B cell (primary cell): ENCODE measurements around the gene KAZN. TPM values are rescaled to one million over a fixed set of nuclear protein-coding genes. Genes with fewer than 3 reads are reported as not detected.

ENCODE experiments used
- ATAC-seq: fragments of 200-7000 bp; cut with Tn5 transposase; one replicate; pipeline ENCODE4 v1.10.0; 2021; ENCODE audit warnings: low read depth, mild to moderate bottlenecking, moderate number of reproducible peaks, moderate library complexity
- CTCF ChIA-PET: fragments of 350-600 bp; sonication (Branson Sonifier 250); formaldehyde crosslinking; loops from one replicate; lab custom pipeline; 2021; ENCODE audit warnings: antibody characterized with exemption, inconsistent platforms; lab: Charles Lee
- POLR2A ChIA-PET: fragments of 350-600 bp; sonication (Branson Sonifier 250); formaldehyde crosslinking; loops from one replicate; lab custom pipeline; 2021; ENCODE audit warnings: antibody characterized with exemption; lab: Charles Lee
- DNase-seq: peaks from one replicate; pipeline ENCODE4 v3.0.0; 2013
- H2AFZ ChIP-seq: 2 replicates; pipeline ENCODE4 v1.6.1; 2012; ENCODE audit warnings: mild to moderate bottlenecking, low read depth, low read length; ENCODE audit not compliant: insufficient read depth, poor library complexity, severe bottlenecking
- H3K27ac ChIP-seq, 2 donors: 1 replicate in 1 of 2; 2 replicates in 1 of 2; pipeline ENCODE4 v1.5.1; 2012 to 2013; ENCODE audit warnings: low read length in 2 of 2, mild to moderate bottlenecking in 2 of 2, moderate library complexity in 1 of 2
- H3K27me3 ChIP-seq, 4 experiments: fragments of 200-600 bp in 1 of 4; sonication (generic) in 1 of 4; replicated peaks in 1 of 4; 1 replicate in 2 of 4; 2 replicates in 2 of 4; pipeline versions ENCODE4 v1.6.1 to v1.7.0; 2013 to 2016; ENCODE audit warnings: low read length in 3 of 4, mild to moderate bottlenecking in 2 of 4, mixed read lengths in 1 of 4, moderate library complexity in 1 of 4; ENCODE audit not compliant: insufficient read depth in 4 of 4, control insufficient read depth in 3 of 4; ENCODE audit errors: control extremely low read depth in 1 of 4
- H3K36me3 ChIP-seq, 2 experiments: replicated peaks in 1 of 2; 1 replicate in 1 of 2; 2 replicates in 1 of 2; pipeline versions ENCODE4 v1.6.1 to v1.7.1; 2013; ENCODE audit warnings: low read length in 1 of 2; ENCODE audit not compliant: insufficient read depth in 2 of 2, control insufficient read depth in 1 of 2; ENCODE audit errors: control extremely low read depth in 1 of 2, extremely low read depth in 1 of 2
- H3K4me1 ChIP-seq, 2 donors: fragments of 200-600 bp in 1 of 2; sonication (generic) in 1 of 2; 1 replicate in 1 of 2; 2 replicates in 1 of 2; pipeline versions ENCODE4 v1.5.1 to v1.6.1; 2013 to 2017; ENCODE audit warnings: low read length in 2 of 2; ENCODE audit not compliant: control insufficient read depth in 2 of 2, insufficient read depth in 2 of 2
- H3K4me2 ChIP-seq: replicated peaks from 2 replicates; pipeline ENCODE3; 2012; ENCODE audit warnings: mild to moderate bottlenecking, low read depth, low read length; ENCODE audit not compliant: poor library complexity, severe bottlenecking
- H3K4me3 ChIP-seq, 5 experiments: fragments of 200-600 bp in 1 of 5; sonication (generic) in 1 of 5; 1 replicate in 3 of 5; 2 replicates in 2 of 5; pipeline versions ENCODE4 v1.5.1 to v1.7.0; 2011 to 2016; ENCODE audit warnings: low read length in 4 of 5, mild to moderate bottlenecking in 4 of 5, low read depth in 2 of 5, control low read depth in 1 of 5, moderate library complexity in 1 of 5; ENCODE audit not compliant: insufficient read depth in 1 of 5; ENCODE audit errors: control extremely low read depth in 1 of 5, extremely low read depth in 1 of 5
- H3K79me2 ChIP-seq: fragments of 200-600 bp; sonication (generic); one replicate; pipeline ENCODE4 v1.6.0; 2016; ENCODE audit warnings: low read length; ENCODE audit not compliant: control insufficient read depth, insufficient read depth
- H3K9ac ChIP-seq: fragments of 200-600 bp; sonication (generic); 2 replicates; pipeline ENCODE4 v1.6.1; 2017; ENCODE audit warnings: mild to moderate bottlenecking, low read length, moderate library complexity
- H3K9me3 ChIP-seq, 3 donors: one replicate each; pipeline versions ENCODE4 v1.6.1 to v1.7.1; 2013; ENCODE audit warnings: low read length in 2 of 3; ENCODE audit not compliant: control insufficient read depth in 2 of 3, insufficient read depth in 1 of 3; ENCODE audit errors: control extremely low read depth in 1 of 3
- H4K20me1 ChIP-seq: 2 replicates; pipeline ENCODE4 v1.6.0; 2012; ENCODE audit warnings: mild to moderate bottlenecking, low read length; ENCODE audit not compliant: insufficient read depth, control insufficient read depth, poor library complexity, severe bottlenecking
- H3K27ac Mint-ChIP-seq: one replicate; pipeline ENCODE4 v1.8.0; 2021; ENCODE audit warnings: mixed read lengths
- H3K27me3 Mint-ChIP-seq: one replicate; pipeline ENCODE4 v1.8.0; 2021; ENCODE audit warnings: mixed read lengths
- H3K4me1 Mint-ChIP-seq: one replicate; pipeline ENCODE4 v1.8.0; 2021; ENCODE audit warnings: mixed read lengths
- H3K4me3 Mint-ChIP-seq: one replicate; pipeline ENCODE4 v1.8.0; 2021; ENCODE audit warnings: mixed read lengths
- H3K9me3 Mint-ChIP-seq: one replicate; pipeline ENCODE4 v1.8.0; 2022; ENCODE audit warnings: mixed read lengths; ENCODE audit not compliant: insufficient read depth
- EZH2 ChIP-seq: IDR thresholded peaks from 2 replicates; pipeline ENCODE4 v1.6.1; 2012; ENCODE audit warnings: borderline replicate concordance, low read depth, mild to moderate bottlenecking, moderate library complexity, low read length; ENCODE audit not compliant: insufficient read depth, poor library complexity, severe bottlenecking
- WGBS: methylation state at CpG from one replicate; pipeline ENCODE4 v1.1.5; 2013; ENCODE audit warnings: missing lambda C conversion rate; ENCODE audit not compliant: insufficient coverage; 5-methylcytosine and 5-hydroxymethylcytosine counted together
- intact Hi-C: fragments of 100-400 bp; cut with micrococcal nuclease; formaldehyde crosslinking; loops from one replicate; pipeline ENCODE4 v1.10.0; 2022
- polyA plus RNA-seq: library from polyadenylated mRNA; depleted of rRNA; stranded (reverse); fragments of >200 nt; gene quantifications from 2 replicates; pipeline ENCODE4 v1.2.3, GENCODE V29; 2012
- total RNA-seq, 2 donors: library from RNA; stranded (reverse); fragments of 120-200 nt in 1 of 2; gene quantifications; 1 replicate in 1 of 2; 2 replicates in 1 of 2; pipeline versions ENCODE4 v1.2.3 to v1.2.4, GENCODE V29; 2013 to 2022
- TF ChIP-seq, protein P1 (sequence below): fragments of 200-600 bp; IDR thresholded peaks from one replicate; pipeline ENCODE4 v1.8.0; 2022; ENCODE audit warnings: antibody characterized with exemption, mild to moderate bottlenecking

KAZN gene
- total and polyA plus RNA-seq, 2 donors (not counting 1 experiment from before 2014, with no cell fraction given), result 0.13 to 0.39 TPM

DNA sequence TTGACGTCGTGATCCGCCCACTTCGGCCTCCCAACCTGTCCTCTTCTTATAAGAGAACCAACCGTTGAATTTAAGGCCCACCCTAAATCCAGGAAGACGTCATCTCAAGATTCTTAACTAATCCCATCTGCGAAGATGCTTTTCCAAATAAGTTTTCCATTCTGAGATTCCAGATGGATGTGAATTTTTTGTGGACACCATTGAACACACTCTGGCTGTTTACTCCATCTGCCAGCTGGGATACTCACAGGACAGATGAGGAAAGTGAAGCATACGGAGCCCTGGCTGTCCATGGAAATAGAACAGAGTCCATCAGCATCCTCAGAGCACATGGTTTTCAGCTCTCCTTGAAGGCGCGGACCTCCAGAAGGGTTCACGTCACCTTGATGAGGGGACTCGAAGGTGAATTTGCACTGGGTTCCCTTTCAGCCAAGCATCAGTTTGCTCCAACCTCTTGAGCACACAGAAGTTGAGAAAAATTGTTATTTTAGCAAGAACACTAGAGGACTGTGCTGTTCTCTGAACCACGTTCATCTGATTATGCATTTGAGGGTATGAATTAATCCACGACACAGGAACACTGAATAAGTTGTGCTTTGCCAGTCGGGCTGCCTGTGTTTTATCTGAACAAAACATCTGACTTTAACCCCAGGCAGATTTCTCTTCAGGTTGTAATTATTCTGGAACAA lies 68.6 kb downstream of the KAZN start:
- H3K27ac Mint-ChIP-seq, result no peak overlapping the region
- no peaks in the 10 kb centered on the region for H3K36me3 ChIP-seq
- H3K4me1 ChIP-seq, result peaks cover 4 to 8% of the 10 kb centered on the region in 2 donors
- H3K27ac ChIP-seq, result no peak overlapping the region
- peaks cover 3% of the 10 kb centered on the region for H3K27me3 Mint-ChIP-seq
- 87% methylated on average over 12 of the region's 15 CpGs for WGBS
- no peak overlapping the region for H3K4me3 ChIP-seq
- no peaks in the 10 kb centered on the region for H3K9me3 Mint-ChIP-seq
- no peak for DNase-seq
- H2AFZ ChIP-seq, result no peak overlapping the region
- H3K4me3 Mint-ChIP-seq, result no peak overlapping the region
- peaks cover 2% of the 10 kb centered on the region for H3K4me1 Mint-ChIP-seq
- intact Hi-C loops, result no loop called here
- TF ChIP-seq, protein P1, sequence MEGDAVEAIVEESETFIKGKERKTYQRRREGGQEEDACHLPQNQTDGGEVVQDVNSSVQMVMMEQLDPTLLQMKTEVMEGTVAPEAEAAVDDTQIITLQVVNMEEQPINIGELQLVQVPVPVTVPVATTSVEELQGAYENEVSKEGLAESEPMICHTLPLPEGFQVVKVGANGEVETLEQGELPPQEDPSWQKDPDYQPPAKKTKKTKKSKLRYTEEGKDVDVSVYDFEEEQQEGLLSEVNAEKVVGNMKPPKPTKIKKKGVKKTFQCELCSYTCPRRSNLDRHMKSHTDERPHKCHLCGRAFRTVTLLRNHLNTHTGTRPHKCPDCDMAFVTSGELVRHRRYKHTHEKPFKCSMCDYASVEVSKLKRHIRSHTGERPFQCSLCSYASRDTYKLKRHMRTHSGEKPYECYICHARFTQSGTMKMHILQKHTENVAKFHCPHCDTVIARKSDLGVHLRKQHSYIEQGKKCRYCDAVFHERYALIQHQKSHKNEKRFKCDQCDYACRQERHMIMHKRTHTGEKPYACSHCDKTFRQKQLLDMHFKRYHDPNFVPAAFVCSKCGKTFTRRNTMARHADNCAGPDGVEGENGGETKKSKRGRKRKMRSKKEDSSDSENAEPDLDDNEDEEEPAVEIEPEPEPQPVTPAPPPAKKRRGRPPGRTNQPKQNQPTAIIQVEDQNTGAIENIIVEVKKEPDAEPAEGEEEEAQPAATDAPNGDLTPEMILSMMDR, result no peak
- TF ChIP-seq EZH2, result no peak
- no peak overlapping the region for H3K4me2 ChIP-seq
- H3K27me3 ChIP-seq, result no peaks in the 10 kb centered on the region
- H4K20me1 ChIP-seq, result no peaks in the 10 kb centered on the region
- peaks cover 0 to 9% (median 0%) of the 10 kb centered on the region in 3 donors for H3K9me3 ChIP-seq
- ATAC-seq, result no peak
- ChIA-PET POLR2A (interaction anchor here (0.6 kb wide), 1 partner anchor 80 kb away, joined by 5 read pairs; no protein-coding TSS in a partner anchor), CTCF (no interaction called here)
- H3K9ac ChIP-seq, result no peak overlapping the region
- no peaks in the 10 kb centered on the region for H3K79me2 ChIP-seq

DNA sequence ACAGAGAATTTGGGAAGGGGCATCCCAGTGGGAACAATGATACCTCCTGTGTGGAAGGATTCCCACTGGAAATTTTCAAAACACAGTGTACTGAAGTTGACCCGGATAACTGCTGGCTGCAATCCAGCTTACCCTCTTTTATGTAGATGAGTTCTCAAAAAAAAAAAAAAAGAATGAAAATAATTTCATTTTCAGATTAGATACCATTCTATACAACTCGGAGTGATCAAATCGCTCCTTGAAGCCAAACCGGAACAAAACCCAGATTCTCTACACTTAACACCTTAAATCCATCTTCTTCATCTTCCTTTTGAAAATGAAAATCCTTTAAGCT lies 69.1 kb downstream of the KAZN start:
- Histone ChIP-seq H3K9me3 (peaks cover 0 to 7% (median 0%) of the 10 kb centered on the region in 3 donors), H4K20me1 (no peaks in the 10 kb centered on the region), H3K4me2 (no peak overlapping the region), H3K79me2 (no peaks in the 10 kb centered on the region), H3K4me1 (peaks cover 4 to 13% of the 10 kb centered on the region in 2 donors), H3K27me3 (no peaks in the 10 kb centered on the region), H3K9ac (no peak overlapping the region), H3K4me3 (no peak overlapping the region), H2AFZ (no peak overlapping the region), H3K36me3 (no peaks in the 10 kb centered on the region), H3K27ac (no peak overlapping the region)
- Mint-ChIP-seq H3K27ac (no peak overlapping the region), H3K9me3 (no peaks in the 10 kb centered on the region), H3K27me3 (peaks cover 3% of the 10 kb centered on the region), H3K4me1 (peaks cover 6% of the 10 kb centered on the region), H3K4me3 (no peak overlapping the region)
- 91% methylated on average over 3 of the region's 4 CpGs for WGBS
- TF ChIP-seq, protein P1, result no peak
- no peak for ATAC-seq
- intact Hi-C loops, result no loop called here
- POLR2A ChIA-PET, result no interaction called here
- CTCF ChIA-PET, result no interaction called here
- DNase-seq, result no peak
